Urothelium cell line (cell line): ENCODE results near the gene FBLL1.
A peak's percentile ranks its signal among the peaks of the same experiment; 100 is the strongest.
"Not testable (repeated sequence)": the region's sequence is repeated elsewhere in the genome, so short reads cannot be mapped to it uniquely, and the experiment has no call there.

Experiments
- DNase-seq: peaks from one replicate; pipeline ENCODE4 v3.0.0; 2011; ENCODE audit warnings: low spot score, mixed read lengths
- FAIRE-seq: peaks from 2 replicates; lab custom pipeline; 2011; peaks lifted over from hg19 to GRCh38; lab: Jason Lieb, UNC

FBLL1 gene

GRCh38 chr5:168528521-168529373 is at the start of gene FBLL1:
Gene FBLL1, plus strand, starts transcription at chr5:168529305. Its CDS starts 200 bp downstream, at chr5:168529505.
- DNase-seq (no peak), FAIRE-seq (no peak)

- no peak for DNase-seq
- FAIRE-seq = no peak
Observed at GRCh38 chr5:168480601-168481000, 48.5 kb upstream of the FBLL1 start.

GRCh38 chr5:168481330-168481788 is 47.7 kb upstream of the FBLL1 start:
- DNase-seq (no peak), FAIRE-seq (no peak)

GRCh38 chr5:168482361-168482760 is 46.7 kb upstream of the FBLL1 start:
- no peak for DNase-seq
- no peak for FAIRE-seq

GRCh38 chr5:168486136-168486879 is 42.8 kb upstream of the FBLL1 start, which contains the start of gene RARS1:
Gene RARS1, plus strand, starts transcription at chr5:168486471. Its CDS starts 28 bp downstream, at chr5:168486499.
- FAIRE-seq = no peak

GRCh38 chr5:168489059-168489458 is 40.0 kb upstream of the FBLL1 start:
- DNase-seq (no peak), FAIRE-seq (no peak)

More at GRCh38 chr5:168486136-168486879, 42.8 kb upstream of the FBLL1 start, which contains the start of gene RARS1:
- peak; percentile 97 for DNase-seq

GRCh38 chr5:168494057-168494555 is 35.0 kb upstream of the FBLL1 start:
- DNase-seq (no peak), FAIRE-seq (no peak)

GRCh38 chr5:168502563-168503237 is 26.4 kb upstream of the FBLL1 start:
- DNase-seq (no peak), FAIRE-seq (no peak)

GRCh38 chr5:168513861-168514428 is 15.2 kb upstream of the FBLL1 start:
- DNase-seq = no peak
- FAIRE-seq = no peak

GRCh38 chr5:168525856-168526255 is 3.2 kb upstream of the FBLL1 start:
- DNase-seq (no peak), FAIRE-seq (no peak)

GRCh38 chr5:168527756-168528295 is 1.3 kb upstream of the FBLL1 start:
- no peak for FAIRE-seq
- DNase-seq = no peak

GRCh38 chr5:168529374-168530234 is 499 bp downstream of the FBLL1 start:
- DNase-seq (no peak), FAIRE-seq (no peak)

- FAIRE-seq (no peak), DNase-seq (no peak)
Observed at GRCh38 chr5:168530621-168531150, 1.6 kb downstream of the FBLL1 start.

GRCh38 chr5:168531191-168531590 is 2.1 kb downstream of the FBLL1 start:
- no peak for FAIRE-seq
- DNase-seq = no peak

GRCh38 chr5:168531987-168532864 is 3.1 kb downstream of the FBLL1 start:
- FAIRE-seq = no peak
- no peak for DNase-seq

GRCh38 chr5:168534351-168534750 is 5.2 kb downstream of the FBLL1 start:
- FAIRE-seq, DNase-seq: not testable (repeated sequence)

GRCh38 chr5:168537176-168537575 is 8.1 kb downstream of the FBLL1 start:
- DNase-seq = no peak
- no peak for FAIRE-seq

- FAIRE-seq (no peak), DNase-seq (no peak)
Observed at GRCh38 chr5:168549554-168549953, 20.4 kb downstream of the FBLL1 start.
